K562 (cell line): ENCODE data around the gene C13orf46. TPM values are rescaled to one million over a fixed set of nuclear protein-coding genes. Genes with fewer than 3 reads are reported as not detected.

Experiments used
- ATAC-seq: fragments of 200-7000 bp; cut with Tn5 transposase; 3 replicates; pipeline ENCODE4 v1.9.1; 2020; ENCODE audit warnings: moderate library complexity
- BruUV-seq: library from RNA; stranded (reverse); fragments of 400-500 nt; replicated peaks from 2 replicates; lab custom pipeline; 2021; lab: Mats Ljungman, UMichigan
- CTCF ChIA-PET: fragments of 300-600 bp; formaldehyde crosslinking; extraction: SDS; loops from one replicate; lab custom pipeline; 2021; ENCODE audit warnings: low intra/inter-chr PET ratio; lab: Yijun Ruan, JAX
- POLR2A ChIA-PET: fragments of 300-600, 350-650 bp; sonication (Branson Sonifier 250); formaldehyde crosslinking; extraction: SDS; loops from one replicate; lab custom pipeline; 2021; ENCODE audit warnings: antibody characterized with exemption, inconsistent platforms; lab: Yijun Ruan, JAX
- DNase-seq, 4 experiments: peaks; one replicate each; pipeline versions ENCODE4 v3.0.0 to v3.0.0-alpha.2; 2011 to 2018; ENCODE audit warnings: low spot score in 3 of 4, mixed read lengths in 3 of 4; ENCODE audit errors: extremely low read depth in 1 of 4
- FAIRE-seq: peaks from 2 replicates; lab custom pipeline; 2011; peaks lifted over from hg19 to GRCh38; lab: Jason Lieb, UNC
- H2AFZ ChIP-seq: 2 replicates; pipeline ENCODE4 v1.6.0; 2011; ENCODE audit warnings: low read depth, low read length, control low read depth, inconsistent platforms
- H3K27ac ChIP-seq: fragments of 200-600 bp; 3 replicates; pipeline ENCODE4 v1.8.0; 2011; ENCODE audit warnings: low read depth, mild to moderate bottlenecking, control low read depth, inconsistent platforms, low read length, moderate library complexity, mixed read lengths; ENCODE audit errors: extremely low read depth
- H3K27me3 ChIP-seq, 2 experiments: fragments of 300-600 bp in 1 of 2; 2 replicates in 1 of 2; 3 replicates in 1 of 2; pipeline versions ENCODE4 v1.6.0 to v1.8.0; 2011; ENCODE audit warnings: inconsistent platforms in 2 of 2, low read length in 2 of 2, mild to moderate bottlenecking in 1 of 2, mixed read lengths in 1 of 2, moderate library complexity in 1 of 2; ENCODE audit not compliant: control insufficient read depth in 2 of 2, insufficient read depth in 2 of 2
- H3K36me3 ChIP-seq: fragments of 300-600 bp; 3 replicates; pipeline ENCODE4 v1.8.0; 2011; ENCODE audit warnings: mild to moderate bottlenecking, low read length, inconsistent platforms; ENCODE audit not compliant: control insufficient read depth, insufficient read depth
- H3K4me1 ChIP-seq, 2 experiments: fragments of 200-600 bp in 1 of 2; replicated peaks in 1 of 2; 2 replicates in 1 of 2; 3 replicates in 1 of 2; pipeline versions ENCODE4 v1.5.1 to v1.8.0; 2011; ENCODE audit warnings: inconsistent platforms in 2 of 2, low read length in 2 of 2, mild to moderate bottlenecking in 1 of 2, mixed read lengths in 1 of 2, moderate library complexity in 1 of 2; ENCODE audit not compliant: control insufficient read depth in 2 of 2, insufficient read depth in 2 of 2
- H3K4me2 ChIP-seq: 2 replicates; pipeline ENCODE4 v1.6.1; 2011; ENCODE audit warnings: low read length, control low read depth, inconsistent platforms, mixed read lengths; ENCODE audit not compliant: insufficient read depth
- H3K4me3 ChIP-seq: fragments of 200-600 bp; sonication (generic), shearing (Covaris generic); 2 replicates; pipeline ENCODE4 v1.5.1; 2016; ENCODE audit warnings: control low read depth, inconsistent platforms
- H3K79me2 ChIP-seq: fragments of 200-600 bp; 3 replicates; pipeline ENCODE4 v1.8.0; 2011; ENCODE audit warnings: low read length, inconsistent platforms; ENCODE audit not compliant: control insufficient read depth, insufficient read depth
- H3K9ac ChIP-seq, 2 experiments: 2 replicates each; pipeline versions ENCODE4 v1.6.0 to v1.6.1; 2011; ENCODE audit warnings: low read depth in 2 of 2, low read length in 2 of 2, control low read depth in 1 of 2, inconsistent platforms in 1 of 2, mild to moderate bottlenecking in 1 of 2, mixed read lengths in 1 of 2; ENCODE audit not compliant: insufficient read depth in 1 of 2
- H3K9me1 ChIP-seq: one replicate; pipeline ENCODE4 v1.6.0; 2011; ENCODE audit warnings: inconsistent platforms, mild to moderate bottlenecking, low read length, moderate library complexity; ENCODE audit not compliant: control insufficient read depth, insufficient read depth
- H3K9me3 ChIP-seq: replicated peaks from 2 replicates; pipeline ENCODE4 v1.5.1; 2011; ENCODE audit warnings: low read depth, low read length, inconsistent platforms; ENCODE audit not compliant: control insufficient read depth, insufficient read depth
- H4K20me1 ChIP-seq: replicated peaks from 2 replicates; pipeline ENCODE4 v1.6.1; 2011; ENCODE audit warnings: low read length, inconsistent platforms, mixed read lengths; ENCODE audit not compliant: control insufficient read depth, insufficient read depth
- BCL6 ChIP-seq: fragments of 250-450 bp; sonication (Bioruptor Pico); IDR thresholded peaks from 2 replicates; pipeline ENCODE4 v1.4.0; 2020
- DPF2 ChIP-seq: fragments of 450-650 bp; IDR thresholded peaks from 2 replicates; pipeline ENCODE4 v1.6.1; 2016
- ETS1 ChIP-seq: conservative IDR thresholded peaks from 2 replicates; pipeline ENCODE4 v1.6.1; 2011; ENCODE audit warnings: low read depth, mild to moderate bottlenecking, low read length; ENCODE audit not compliant: control insufficient read depth
- HBP1 ChIP-seq: fragments of 450-650 bp; formaldehyde crosslinking; IDR thresholded peaks from 2 replicates; pipeline ENCODE4 v1.4.0; 2022; ENCODE audit warnings: missing genetic modification characterization
- KAT2B ChIP-seq: IDR thresholded peaks from one replicate; pipeline ENCODE4 v1.6.1; 2012; ENCODE audit warnings: low read depth, mild to moderate bottlenecking, control low read depth, inconsistent platforms, low read length, moderate library complexity
- NEUROD1 ChIP-seq: fragments of 150-350 bp; IDR thresholded peaks from 2 replicates; pipeline ENCODE4 v1.6.1; 2014; ENCODE audit warnings: borderline replicate concordance, low read length, low read depth; ENCODE audit not compliant: partially characterized antibody
- NFIC ChIP-seq: fragments of 450-650 bp; IDR thresholded peaks from 2 replicates; pipeline ENCODE4 v1.6.1; 2017; ENCODE audit warnings: mild to moderate bottlenecking, inconsistent platforms
- PCBP2 ChIP-seq: fragments of 200-400 bp; formaldehyde crosslinking; IDR thresholded peaks from 2 replicates; pipeline ENCODE4 v1.6.1; 2018; ENCODE audit warnings: low read length, low read depth, mild to moderate bottlenecking, moderate library complexity; ENCODE audit not compliant: poor library complexity, severe bottlenecking
- WHSC1 ChIP-seq: IDR thresholded peaks from one replicate; pipeline ENCODE4 v1.6.1; 2012; ENCODE audit warnings: low read length, control low read depth, inconsistent platforms
- ZNF121 ChIP-seq: sonication (generic); formaldehyde crosslinking; conservative IDR thresholded peaks from 2 replicates; pipeline ENCODE4 v1.8.0; 2022; ENCODE audit warnings: missing genetic modification reagents
- ZNF395 ChIP-seq: fragments of 200-800 bp; sonication (Bioruptor generic); IDR thresholded peaks from 2 replicates; pipeline ENCODE4 v1.6.1; 2017; ENCODE audit warnings: missing genetic modification characterization, missing compliant biosample characterization
- ZNF408 ChIP-seq: fragments of 250-450 bp; sonication (Bioruptor Pico); IDR thresholded peaks from 2 replicates; pipeline ENCODE4 v1.4.0; 2020; ENCODE audit warnings: low read depth, mild to moderate bottlenecking, moderate library complexity
- WGBS: fragments of 100-300 bp; shearing (Covaris generic); methylation state at CpG from one replicate; pipeline ENCODE4 v1.1.6; 2016; ENCODE audit warnings: low coverage, mixed read lengths; ENCODE audit not compliant: insufficient coverage; ENCODE audit errors: missing lambda C conversion rate; 5-methylcytosine and 5-hydroxymethylcytosine counted together
- in situ Hi-C: fragments of 300-500 bp; cut with MboI; formaldehyde crosslinking; loops from 4 replicates; pipeline ENCODE4 v1.15.0; 2018; ENCODE audit warnings: inconsistent platforms, mixed read lengths
- intact Hi-C: fragments of 100-400 bp; cut with micrococcal nuclease; formaldehyde crosslinking; loops from 2 replicates; pipeline ENCODE4 v1.14.2; 2022
- polyA plus RNA-seq, 8 experiments: library from polyadenylated mRNA; depleted of rRNA in 4 of 8; stranded (reverse) in 5 of 8; unstranded in 3 of 8; fragments of >200 nt; fragmentation: Nextera tagmentation in 2 of 8; fragmentation: Illumina TruSeq in 1 of 8; extraction: Ambion mirVana in 2 of 8; extraction: Trizol in 1 of 8; gene quantifications; 2 replicates each; pipeline versions ENCODE4 v1.2.1 to v1.2.3, GENCODE V29; 2011 to 2014; ENCODE audit warnings: inconsistent platforms in 1 of 8, missing spikeins in 1 of 8
- total RNA-seq, 7 experiments: library from RNA; depleted of rRNA in 6 of 7; stranded (reverse); fragments of >200 nt in 6 of 7; fragmentation: Illumina TruSeq in 2 of 7; extraction: Trizol in 2 of 7; gene quantifications; 2 replicates each; pipeline versions ENCODE4 v1.2.1 to v1.2.3, GENCODE V29; 2011 to 2021; ENCODE audit warnings: low replicate concordance in 1 of 7

C13orf46 gene
- total and polyA plus RNA-seq, 9 of the 15 experiments (the other 6 are each of a cell fraction or from before 2014, with no cell fraction given): 0.04 to 0.24 (median 0.05) TPM; not detected in 4

DNA sequence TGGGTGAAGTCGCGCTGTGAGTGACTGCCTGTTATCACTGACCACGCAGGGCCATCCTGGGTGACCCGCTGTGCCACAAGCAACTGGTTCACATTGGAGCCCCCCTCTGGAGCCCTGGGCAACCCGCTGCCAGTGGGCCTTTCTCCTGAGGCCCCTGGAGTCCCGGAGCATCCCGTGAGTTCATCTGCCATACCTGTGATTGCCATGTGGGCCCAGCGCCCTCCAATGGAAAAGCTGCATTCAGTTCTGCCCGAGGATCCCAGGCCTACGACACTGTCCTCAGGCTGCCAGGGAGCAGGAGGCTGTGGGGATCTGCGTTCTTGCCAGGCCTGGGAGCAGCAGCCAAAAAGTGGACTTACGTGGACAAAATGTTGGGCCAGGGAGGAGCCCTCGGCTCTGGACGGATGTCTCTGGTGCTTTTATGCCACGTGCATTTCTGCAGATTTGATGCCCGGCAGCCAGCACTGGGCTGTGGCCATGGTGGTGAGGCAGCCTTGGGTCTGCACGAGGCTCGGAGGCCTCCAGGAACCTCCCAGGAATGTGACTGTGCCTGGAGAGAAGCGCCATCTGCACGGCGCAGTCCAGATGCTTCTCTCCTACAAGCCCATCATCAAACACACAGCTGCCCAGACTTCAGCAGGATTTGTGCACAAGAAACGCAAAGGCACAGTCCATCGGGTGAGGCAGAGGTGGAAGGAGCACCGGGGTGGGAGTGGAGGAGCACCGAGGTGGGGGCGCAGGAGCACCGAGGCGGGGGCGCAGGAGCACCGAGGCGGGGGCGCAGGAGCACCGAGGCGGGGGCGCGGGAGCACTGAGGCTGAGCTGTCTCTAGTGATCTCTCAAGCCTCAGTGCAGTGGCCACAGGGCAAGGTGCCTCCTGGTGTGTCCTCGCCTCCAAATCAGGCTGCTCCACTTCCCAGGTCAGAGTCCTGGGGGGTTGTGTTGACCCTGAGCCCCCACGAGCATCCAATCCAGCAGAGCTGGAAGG is 44.0 kb downstream of the C13orf46 start (continued):
- TF ChIP-seq ZNF395 (CRISPR knock-in tag): no peak
- TF ChIP-seq NFIC: no peak

DNA sequence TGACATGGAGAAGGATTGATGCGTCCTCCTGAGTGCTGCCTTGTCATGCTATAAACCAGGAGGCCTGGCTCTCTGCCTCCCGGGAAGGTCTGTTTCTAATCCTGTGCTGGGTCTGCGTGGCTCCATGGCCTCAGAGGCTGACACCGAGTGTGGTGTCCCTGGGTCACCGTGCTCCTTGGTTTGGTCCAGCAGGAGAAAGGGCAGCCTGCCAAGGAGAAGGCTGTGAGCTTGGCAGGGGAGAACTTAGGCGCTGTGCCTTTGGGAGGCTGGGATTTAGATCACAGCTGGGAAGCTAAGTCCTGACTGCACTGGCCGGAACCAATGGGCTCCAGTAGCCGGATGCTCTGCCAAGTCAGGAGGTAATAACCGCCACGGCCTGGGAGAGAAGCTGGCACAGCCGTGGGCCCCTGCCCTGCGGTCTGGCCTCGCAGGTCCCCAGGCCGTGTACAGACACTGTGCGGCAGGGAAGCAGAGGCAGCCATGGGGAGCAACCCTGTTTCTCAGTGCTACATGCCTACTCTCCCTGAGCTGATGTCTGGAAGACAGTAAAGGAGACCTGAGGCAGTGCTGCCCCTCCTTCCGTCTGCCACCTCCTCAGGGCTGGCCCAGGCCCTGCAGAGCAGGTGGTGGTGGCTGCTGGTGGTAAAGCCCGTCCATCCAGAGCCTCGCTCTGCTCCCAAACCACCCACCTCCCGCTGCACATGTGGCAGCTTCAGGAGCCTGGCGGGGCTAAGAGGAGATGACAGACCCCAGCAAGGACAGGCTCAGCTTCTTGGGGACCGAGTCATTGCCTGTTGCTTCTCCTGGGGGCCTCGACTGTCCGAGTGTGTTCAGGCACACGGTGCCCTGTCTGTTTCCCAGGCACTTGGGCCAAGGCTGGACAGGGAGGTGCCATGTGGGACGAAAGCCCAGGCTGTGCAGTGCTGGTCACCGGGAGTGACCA is 44.9 kb downstream of the C13orf46 start:
- Histone ChIP-seq H2AFZ (no peak overlapping the region), H3K27ac (no peak overlapping the region), H3K79me2 (no peaks in the 10 kb centered on the region), H3K4me3 (no peak overlapping the region), H3K27me3 (peaks cover 16 to 67% of the 10 kb centered on the region in 2 experiments; a peak in 4 of 5 replicates), H3K4me2 (no peak overlapping the region), H4K20me1 (no peaks in the 10 kb centered on the region), H3K9me3 (no peaks in the 10 kb centered on the region), H3K4me1 (peaks cover 0 to 3% of the 10 kb centered on the region in 2 experiments; a peak in 1 of 5 replicates), H3K9ac (no peak overlapping the region), H3K9me1 (no peaks in the 10 kb centered on the region), H3K36me3 (no peaks in the 10 kb centered on the region)
- DNase-seq: no peak
- intact Hi-C loops: no loop called here
- WGBS: 3% methylated on average over 16 of the region's 26 CpGs
- FAIRE-seq: no peak
- BruUV-seq: no TSS peak
- in situ Hi-C loops: loop anchor here (10.0 kb wide), 1 partner anchor 194 kb away; no protein-coding TSS in a partner anchor
- POLR2A ChIA-PET: interaction anchor here (0.8 kb wide), 1 partner anchor 9 kb away, joined by 3 read pairs; no protein-coding TSS in a partner anchor
- CTCF ChIA-PET: no interaction called here
- TF ChIP-seq NEUROD1 (no peak), PCBP2 (no peak), WHSC1 (no peak), HBP1 (CRISPR knock-in tag) (no peak), ZNF121 (no peak), ZNF408 (CRISPR knock-in tag) (no peak), DPF2 (no peak), ETS1 (no peak), BCL6 (CRISPR knock-in tag) (no peak), KAT2B (no peak)
- ATAC-seq: no peak
